H9 (cell line): Measurements from ENCODE around the gene ZNF184. TPM values are rescaled to one million over a fixed set of nuclear protein-coding genes. Genes with fewer than 3 reads are reported as not detected.

Experiments
- DNase-seq: peaks from one replicate; pipeline ENCODE4 v3.0.0-alpha.2; 2017
- H2AFZ ChIP-seq: one replicate; pipeline ENCODE4 v1.6.1; 2013; ENCODE audit warnings: mild to moderate bottlenecking, low read length, control low read depth, moderate library complexity
- H2AK5ac ChIP-seq: 2 replicates; pipeline ENCODE4 v1.6.1; 2013; ENCODE audit warnings: low read length, control low read depth, mixed read lengths; ENCODE audit not compliant: insufficient read length
- H2BK120ac ChIP-seq: one replicate; pipeline ENCODE4 v1.6.1; 2013; ENCODE audit warnings: low read depth, mild to moderate bottlenecking, low read length, control low read depth, inconsistent platforms; ENCODE audit not compliant: poor library complexity, severe bottlenecking
- H2BK12ac ChIP-seq: 2 replicates; pipeline ENCODE4 v1.6.1; 2013; ENCODE audit warnings: low read length, control low read depth, mixed read lengths, low read depth; ENCODE audit not compliant: insufficient read length
- H2BK15ac ChIP-seq: 2 replicates; pipeline ENCODE4 v1.6.1; 2013; ENCODE audit warnings: low read depth, low read length, control low read depth
- H2BK20ac ChIP-seq: one replicate; pipeline ENCODE4 v1.6.1; 2013; ENCODE audit warnings: low read depth, mild to moderate bottlenecking, low read length, control low read depth, inconsistent platforms; ENCODE audit not compliant: poor library complexity, severe bottlenecking
- H2BK5ac ChIP-seq: 2 replicates; pipeline ENCODE4 v1.6.1; 2013; ENCODE audit warnings: low read length, control low read depth, mixed read lengths; ENCODE audit not compliant: insufficient read length
- H3K14ac ChIP-seq: 2 replicates; pipeline ENCODE4 v1.6.1; 2013; ENCODE audit warnings: low read length, control low read depth; ENCODE audit not compliant: insufficient read depth
- H3K18ac ChIP-seq: 2 replicates; pipeline ENCODE4 v1.6.1; 2013; ENCODE audit warnings: low read depth, mild to moderate bottlenecking, mixed read lengths, low read length, control low read depth; ENCODE audit not compliant: insufficient read length
- H3K23ac ChIP-seq: 2 replicates; pipeline ENCODE4 v1.6.1; 2013; ENCODE audit warnings: low read length, control low read depth, mixed read lengths, low read depth; ENCODE audit not compliant: insufficient read length
- H3K23me2 ChIP-seq: 2 replicates; pipeline ENCODE4 v1.6.1; 2013; ENCODE audit warnings: low read depth, mild to moderate bottlenecking, mixed read lengths, low read length, control low read depth; ENCODE audit not compliant: insufficient read length, poor library complexity, severe bottlenecking
- H3K27ac ChIP-seq: 2 replicates; pipeline ENCODE4 v1.5.1; 2013; ENCODE audit warnings: low read length, control low read depth, mixed read lengths, low read depth; ENCODE audit not compliant: insufficient read length
- H3K27me3 ChIP-seq: 2 replicates; pipeline ENCODE4 v1.6.1; 2013; ENCODE audit warnings: low read length, control low read depth, inconsistent platforms; ENCODE audit not compliant: insufficient read depth
- H3K4ac ChIP-seq: 2 replicates; pipeline ENCODE4 v1.6.1; 2013; ENCODE audit warnings: low read depth, mild to moderate bottlenecking, control low read depth, inconsistent platforms, low read length, moderate library complexity
- H3K4me1 ChIP-seq: 2 replicates; pipeline ENCODE4 v1.6.1; 2013; ENCODE audit warnings: low read length, control low read depth, inconsistent platforms; ENCODE audit not compliant: insufficient read depth
- H3K4me2 ChIP-seq: 2 replicates; pipeline ENCODE4 v1.6.1; 2013; ENCODE audit warnings: low read length, control low read depth, mixed read lengths; ENCODE audit not compliant: insufficient read length, insufficient read depth
- H3K56ac ChIP-seq: 2 replicates; pipeline ENCODE4 v1.6.1; 2013; ENCODE audit warnings: low read depth, mild to moderate bottlenecking, mixed read lengths, low read length, control low read depth; ENCODE audit not compliant: insufficient read length
- H3K79me1 ChIP-seq: 2 replicates; pipeline ENCODE4 v1.6.1; 2013; ENCODE audit warnings: low read depth, mild to moderate bottlenecking, moderate library complexity, low read length, control low read depth, inconsistent platforms; ENCODE audit not compliant: insufficient read depth, poor library complexity, severe bottlenecking
- H3K79me2 ChIP-seq: 2 replicates; pipeline ENCODE4 v1.6.1; 2013; ENCODE audit warnings: low read length, control low read depth, inconsistent platforms; ENCODE audit not compliant: insufficient read depth
- H3K9ac ChIP-seq: 2 replicates; pipeline ENCODE4 v1.6.1; 2013; ENCODE audit warnings: low read length, control low read depth, mixed read lengths; ENCODE audit not compliant: insufficient read length; ENCODE audit errors: extremely low read depth
- H3K9me3 ChIP-seq: one replicate; pipeline ENCODE4 v1.6.1; 2013; ENCODE audit warnings: low read depth, low read length, inconsistent platforms; ENCODE audit not compliant: control insufficient read depth
- H3T11ph ChIP-seq: one replicate; pipeline ENCODE4 v1.6.1; 2013; ENCODE audit warnings: mild to moderate bottlenecking, low read length, control low read depth, inconsistent platforms
- H4K20me1 ChIP-seq: one replicate; pipeline ENCODE4 v1.6.1; 2013; ENCODE audit not compliant: control insufficient read depth, insufficient read length, insufficient read depth
- H4K5ac ChIP-seq: 2 replicates; pipeline ENCODE4 v1.6.1; 2013; ENCODE audit warnings: low read depth, mild to moderate bottlenecking, mixed read lengths, low read length, control low read depth; ENCODE audit not compliant: insufficient read length
- H4K8ac ChIP-seq: replicated peaks from 2 replicates; pipeline ENCODE4 v1.6.1; 2013; ENCODE audit warnings: low read length, control low read depth, mixed read lengths, low read depth; ENCODE audit not compliant: insufficient read length
- H4K91ac ChIP-seq: 2 replicates; pipeline ENCODE4 v1.6.1; 2013; ENCODE audit warnings: low read depth, mild to moderate bottlenecking, moderate library complexity, mixed read lengths, low read length, control low read depth; ENCODE audit not compliant: insufficient read length
- H3K27ac Mint-ChIP-seq, 3 experiments: 2 replicates in 2 of 3; 3 replicates in 1 of 3; pipeline ENCODE4 v1.8.0; 2020 to 2021; ENCODE audit warnings: mixed read lengths in 3 of 3, mild to moderate bottlenecking in 1 of 3, moderate library complexity in 1 of 3
- H3K27me3 Mint-ChIP-seq: 2 replicates; pipeline ENCODE4 v1.8.0; 2021; ENCODE audit warnings: low read depth, mild to moderate bottlenecking, moderate library complexity, mixed read lengths
- H3K36me3 Mint-ChIP-seq, 3 experiments: 2 replicates in 2 of 3; 3 replicates in 1 of 3; pipeline ENCODE4 v1.8.0; 2020 to 2021; ENCODE audit warnings: low read depth in 3 of 3, mixed read lengths in 3 of 3; ENCODE audit not compliant: insufficient read depth in 1 of 3
- H3K4me1 Mint-ChIP-seq, 2 experiments: 2 replicates each; pipeline ENCODE4 v1.8.0; 2020; ENCODE audit warnings: mixed read lengths in 2 of 2
- H3K4me3 Mint-ChIP-seq, 2 experiments: 2 replicates in 1 of 2; 3 replicates in 1 of 2; pipeline ENCODE4 v1.8.0; 2020 to 2021; ENCODE audit warnings: mild to moderate bottlenecking in 2 of 2, mixed read lengths in 2 of 2, moderate library complexity in 1 of 2
- H3K9me3 Mint-ChIP-seq, 2 experiments: 2 replicates in 1 of 2; 3 replicates in 1 of 2; pipeline ENCODE4 v1.8.0; 2020; ENCODE audit warnings: mild to moderate bottlenecking in 2 of 2, mixed read lengths in 2 of 2, moderate library complexity in 1 of 2
- WGBS: extraction: QIAGEN DNeasy Blood & Tissue Kit; methylation state at CpG from one replicate; pipeline ENCODE4 v1.1.7; 2013; ENCODE audit warnings: missing lambda C conversion rate, low lambda C conversion rate, mixed read lengths; ENCODE audit not compliant: insufficient read length; ENCODE audit errors: extremely low coverage; 5-methylcytosine and 5-hydroxymethylcytosine counted together
- total RNA-seq: library from RNA; stranded (reverse); gene quantifications from 2 replicates; pipeline ENCODE4 v1.2.1, GENCODE V29; 2021
- TF ChIP-seq, protein P1 (sequence below): fragments of 200-600 bp; sonication (generic); conservative IDR thresholded peaks from 3 replicates; pipeline ENCODE4 v1.8.0; 2021; ENCODE audit warnings: antibody characterized with exemption, mild to moderate bottlenecking

ZNF184 gene
- total RNA-seq, 1 experiment from 2014 or later: 6.3 TPM

DNA sequence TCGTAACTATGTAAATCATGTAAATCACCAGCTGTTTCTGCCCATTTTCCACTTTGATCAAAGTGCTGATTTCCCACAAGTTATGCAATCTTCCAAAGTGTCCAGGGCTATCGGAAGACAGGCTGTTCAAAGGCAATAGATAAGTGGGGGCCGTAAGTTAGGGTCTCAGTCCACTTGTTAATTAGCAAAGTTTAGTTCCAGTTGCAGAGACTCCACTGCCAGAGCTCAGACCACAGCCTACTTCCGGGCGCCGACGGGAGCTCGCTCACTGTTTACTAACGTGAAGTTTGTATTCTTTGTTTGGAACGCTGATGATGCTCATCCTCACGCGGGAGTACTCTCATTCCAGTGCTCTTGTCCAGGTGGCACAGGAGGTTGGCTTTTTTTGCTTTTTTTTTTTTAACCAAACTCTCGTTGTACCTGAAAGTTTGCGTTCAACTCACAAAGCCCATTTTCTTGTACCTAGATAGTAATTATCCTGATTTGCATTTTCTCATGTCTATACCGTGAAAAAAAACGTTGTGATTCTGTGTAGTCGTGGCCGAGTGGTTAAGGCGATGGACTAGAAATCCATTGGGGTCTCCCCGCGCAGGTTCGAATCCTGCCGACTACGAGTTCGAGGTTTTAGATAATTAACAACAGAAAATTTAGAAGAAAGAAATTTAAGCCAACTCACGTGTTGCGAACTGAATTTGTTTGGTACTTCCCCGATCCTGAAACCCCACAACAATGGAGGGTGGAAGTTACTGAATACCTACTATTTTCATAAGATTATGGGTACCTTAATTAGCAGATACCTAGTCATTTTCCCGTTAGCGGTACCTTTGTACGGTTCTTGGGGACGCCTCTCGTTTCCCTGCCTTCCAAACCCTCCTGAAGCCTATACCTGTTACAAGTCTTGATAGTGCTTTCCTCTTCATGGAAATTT lies 29.9 kb upstream of the ZNF184 start:
- Mint-ChIP-seq H3K9me3 (no peaks in the 10 kb centered on the region; a peak in 2 of 5 replicates), H3K27ac (peak overlapping the region; percentile 24 to 97 (median 81)), H3K4me1 (peaks cover 23 to 27% of the 10 kb centered on the region in 2 experiments), H3K27me3 (peaks cover 5% of the 10 kb centered on the region), H3K36me3 (no peaks in the 10 kb centered on the region), H3K4me3 (peak overlapping the region; percentile 94)
- Histone ChIP-seq H3K4me1 (no peaks in the 10 kb centered on the region; the same call in 1 of the 2 replicates), H3K4ac (no peak overlapping the region), H3K23me2 (peaks cover 4% of the 10 kb centered on the region), H3K4me2 (peak overlapping the region; percentile 98), H3K14ac (no peak overlapping the region; the same call in 1 of the 2 replicates), H4K91ac (no peak overlapping the region), H3K9ac (peak overlapping the region; percentile 87), H3K27ac (peak overlapping the region; percentile 42), H2BK5ac (no peak overlapping the region), H3K18ac (peak overlapping the region; percentile 49), H3K56ac (no peak overlapping the region), H2BK12ac (no peak overlapping the region), H3K23ac (no peak overlapping the region), H2BK15ac (no peak overlapping the region), H4K8ac (no peak overlapping the region), H2BK20ac (no peak overlapping the region), H3K79me2 (no peaks in the 10 kb centered on the region), H3K9me3 (no peaks in the 10 kb centered on the region), H3K27me3 (no peaks in the 10 kb centered on the region), H3T11ph (no peak overlapping the region), H4K5ac (no peak overlapping the region), H4K20me1 (no peaks in the 10 kb centered on the region), H2AFZ (peak overlapping the region; percentile 100), H3K79me1 (no peaks in the 10 kb centered on the region), H2BK120ac (no peak overlapping the region), H2AK5ac (no peak overlapping the region)
- peak; percentile 75 for DNase-seq
- no CpG with 5 or more reads among the region's 33 CpGs for WGBS
- TF ChIP-seq, protein P1, sequence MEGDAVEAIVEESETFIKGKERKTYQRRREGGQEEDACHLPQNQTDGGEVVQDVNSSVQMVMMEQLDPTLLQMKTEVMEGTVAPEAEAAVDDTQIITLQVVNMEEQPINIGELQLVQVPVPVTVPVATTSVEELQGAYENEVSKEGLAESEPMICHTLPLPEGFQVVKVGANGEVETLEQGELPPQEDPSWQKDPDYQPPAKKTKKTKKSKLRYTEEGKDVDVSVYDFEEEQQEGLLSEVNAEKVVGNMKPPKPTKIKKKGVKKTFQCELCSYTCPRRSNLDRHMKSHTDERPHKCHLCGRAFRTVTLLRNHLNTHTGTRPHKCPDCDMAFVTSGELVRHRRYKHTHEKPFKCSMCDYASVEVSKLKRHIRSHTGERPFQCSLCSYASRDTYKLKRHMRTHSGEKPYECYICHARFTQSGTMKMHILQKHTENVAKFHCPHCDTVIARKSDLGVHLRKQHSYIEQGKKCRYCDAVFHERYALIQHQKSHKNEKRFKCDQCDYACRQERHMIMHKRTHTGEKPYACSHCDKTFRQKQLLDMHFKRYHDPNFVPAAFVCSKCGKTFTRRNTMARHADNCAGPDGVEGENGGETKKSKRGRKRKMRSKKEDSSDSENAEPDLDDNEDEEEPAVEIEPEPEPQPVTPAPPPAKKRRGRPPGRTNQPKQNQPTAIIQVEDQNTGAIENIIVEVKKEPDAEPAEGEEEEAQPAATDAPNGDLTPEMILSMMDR: no peak
